Hepatocyte (in vitro differentiated cells): ENCODE results near the gene MIGA1. TPM values are rescaled to one million over a fixed set of nuclear protein-coding genes. Genes with fewer than 3 reads are reported as not detected.
"Not testable (repeated sequence)": the region's sequence is repeated elsewhere in the genome, so short reads cannot be mapped to it uniquely, and the experiment has no call there.

Experiments
- DNase-seq: peaks from one replicate; pipeline ENCODE4 v3.0.0-alpha.2; 2016; ENCODE audit warnings: low spot score
- H2AFZ ChIP-seq: fragments of 200-600 bp; sonication (generic); 2 replicates; pipeline ENCODE4 v1.6.0; 2016; ENCODE audit warnings: antibody characterized with exemption, mild to moderate bottlenecking
- H3K27ac ChIP-seq: fragments of 200-600 bp; sonication (generic); 2 replicates; pipeline ENCODE4 v1.5.1; 2016; ENCODE audit warnings: mild to moderate bottlenecking
- H3K27me3 ChIP-seq: fragments of 200-600 bp; sonication (generic); 2 replicates; pipeline ENCODE4 v1.6.1; 2016
- H3K36me3 ChIP-seq: fragments of 200-600 bp; sonication (generic); replicated peaks from 2 replicates; pipeline ENCODE4 v1.5.1; 2016; ENCODE audit warnings: low read depth; ENCODE audit not compliant: insufficient read depth
- H3K4me1 ChIP-seq: fragments of 200-600 bp; sonication (generic); 2 replicates; pipeline ENCODE4 v1.5.1; 2016; ENCODE audit warnings: mild to moderate bottlenecking, moderate library complexity; ENCODE audit not compliant: insufficient read depth
- H3K4me2 ChIP-seq: fragments of 200-600 bp; sonication (generic); 2 replicates; pipeline ENCODE4 v1.6.0; 2016
- H3K4me3 ChIP-seq: fragments of 200-600 bp; sonication (generic); 2 replicates; pipeline ENCODE4 v1.5.1; 2016; ENCODE audit warnings: mild to moderate bottlenecking
- H3K79me2 ChIP-seq: fragments of 200-600 bp; sonication (generic); 2 replicates; pipeline ENCODE4 v1.6.0; 2017; ENCODE audit warnings: mild to moderate bottlenecking
- H3K9me2 ChIP-seq: fragments of 200-600 bp; sonication (generic); replicated peaks from 2 replicates; pipeline ENCODE4 v1.6.0; 2017; ENCODE audit warnings: mild to moderate bottlenecking; ENCODE audit not compliant: insufficient read depth
- H3K9me3 ChIP-seq: fragments of 200-600 bp; sonication (generic); 2 replicates; pipeline ENCODE4 v1.5.1; 2016; ENCODE audit warnings: low read depth, mild to moderate bottlenecking
- H4K20me1 ChIP-seq: fragments of 200-600 bp; sonication (generic); 2 replicates; pipeline ENCODE4 v1.6.0; 2016; ENCODE audit warnings: mild to moderate bottlenecking; ENCODE audit not compliant: insufficient read depth, poor library complexity, severe bottlenecking
- CTCF ChIP-seq: fragments of 200-600 bp; sonication (generic); IDR thresholded peaks from 2 replicates; pipeline ENCODE4 v1.5.1; 2016; ENCODE audit warnings: antibody characterized with exemption, mild to moderate bottlenecking; ENCODE audit not compliant: poor library complexity
- EZH2 ChIP-seq: fragments of 200-600 bp; sonication (generic); IDR thresholded peaks from 2 replicates; pipeline ENCODE4 v1.6.1; 2016; ENCODE audit warnings: antibody characterized with exemption, mild to moderate bottlenecking, borderline replicate concordance
- EZH2phosphoT487 ChIP-seq: fragments of 200-600 bp; sonication (generic); IDR thresholded peaks from one replicate; pipeline ENCODE4 v1.6.1; 2018; ENCODE audit warnings: antibody characterized with exemption, mild to moderate bottlenecking, low read depth, moderate library complexity; ENCODE audit not compliant: unreplicated experiment, severe bottlenecking
- WGBS: methylation state at CpG from one replicate; pipeline ENCODE4 v1.1.6; 2016; ENCODE audit warnings: low lambda C conversion rate; ENCODE audit errors: missing lambda C conversion rate; 5-methylcytosine and 5-hydroxymethylcytosine counted together
- polyA plus RNA-seq: library from polyadenylated mRNA; unstranded; fragments of >200 nt; fragmentation: Nextera tagmentation; extraction: Ambion mirVana; gene quantifications from 2 replicates; pipeline ENCODE4 v1.2.1, GENCODE V29; 2016
- total RNA-seq: library from RNA; depleted of rRNA; stranded (reverse); fragments of >200 nt; gene quantifications from 2 replicates; pipeline ENCODE4 v1.2.3, GENCODE V29; 2014

The MIGA1 gene
- total and polyA plus RNA-seq, 2 experiments from 2014 or later, result 8.8 to 18.1 TPM

- TF ChIP-seq EZH2phosphoT487 (no peak), CTCF (no peak), EZH2 (no peak)
- Histone ChIP-seq H4K20me1 (no peaks in the 10 kb centered on the region), H3K4me1 (peaks cover 3% of the 10 kb centered on the region), H3K4me3 (no peak overlapping the region), H3K4me2 (no peak overlapping the region), H2AFZ (no peak overlapping the region), H3K9me3 (no peaks in the 10 kb centered on the region), H3K79me2 (no peaks in the 10 kb centered on the region), H3K36me3 (no peaks in the 10 kb centered on the region), H3K27me3 (no peaks in the 10 kb centered on the region), H3K27ac (no peak overlapping the region), H3K9me2 (no peaks in the 10 kb centered on the region)
- WGBS, result 100% methylated on average over 1 of the region's 1 CpG
- DNase-seq, result no peak
These were observed 45.2 kb downstream of the MIGA1 start for GRCh38 chr1:77824694-77825093.

DNA sequence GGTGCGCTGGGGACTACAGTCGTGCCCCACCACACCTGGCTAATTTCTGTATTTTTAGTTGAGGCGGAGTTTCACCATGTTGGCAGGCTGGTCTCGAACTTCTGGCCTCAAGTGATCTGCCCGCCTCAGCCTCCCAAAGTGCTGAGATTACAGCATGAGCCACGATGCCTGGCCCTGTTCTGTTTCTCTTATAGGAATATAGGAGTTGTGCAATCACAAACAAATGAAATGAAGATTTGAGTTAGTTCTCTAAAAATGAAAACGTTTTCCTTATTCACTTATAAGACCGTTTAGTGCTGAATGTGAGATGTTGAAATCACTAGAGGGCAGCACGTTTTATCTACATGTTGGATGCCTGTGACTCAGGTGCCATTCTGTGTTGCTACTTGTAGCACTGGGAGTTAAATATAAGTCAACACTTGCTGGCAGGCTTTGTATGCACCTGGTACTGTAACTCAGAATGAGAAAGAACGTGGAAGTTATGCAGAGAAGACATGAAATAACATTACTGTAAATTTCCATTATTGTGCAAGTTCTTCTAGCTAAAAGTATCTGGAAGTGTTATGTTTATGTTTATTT lies 45.8 kb downstream of the MIGA1 start:
- Histone ChIP-seq H3K27ac (no peak overlapping the region), H3K79me2 (no peaks in the 10 kb centered on the region), H3K27me3 (no peaks in the 10 kb centered on the region), H3K4me2 (no peak overlapping the region), H3K9me3 (no peaks in the 10 kb centered on the region), H3K4me1 (peaks cover 3% of the 10 kb centered on the region), H3K9me2 (no peaks in the 10 kb centered on the region), H2AFZ (no peak overlapping the region), H3K4me3 (no peak overlapping the region), H3K36me3 (no peaks in the 10 kb centered on the region), H4K20me1 (no peaks in the 10 kb centered on the region)
- 69% methylated on average over 10 of the region's 10 CpGs for WGBS
- peak; percentile 74 for DNase-seq
- TF ChIP-seq EZH2phosphoT487, result no peak
- no peak for TF ChIP-seq EZH2
- peak; percentile 48 for TF ChIP-seq CTCF

- not testable (repeated sequence) for H3K27me3 ChIP-seq, H4K20me1 ChIP-seq
- 98% methylated on average over 8 of the region's 8 CpGs for WGBS
These were observed 47.4 kb downstream of the MIGA1 start for GRCh38 chr1:77826851-77827250.

DNA sequence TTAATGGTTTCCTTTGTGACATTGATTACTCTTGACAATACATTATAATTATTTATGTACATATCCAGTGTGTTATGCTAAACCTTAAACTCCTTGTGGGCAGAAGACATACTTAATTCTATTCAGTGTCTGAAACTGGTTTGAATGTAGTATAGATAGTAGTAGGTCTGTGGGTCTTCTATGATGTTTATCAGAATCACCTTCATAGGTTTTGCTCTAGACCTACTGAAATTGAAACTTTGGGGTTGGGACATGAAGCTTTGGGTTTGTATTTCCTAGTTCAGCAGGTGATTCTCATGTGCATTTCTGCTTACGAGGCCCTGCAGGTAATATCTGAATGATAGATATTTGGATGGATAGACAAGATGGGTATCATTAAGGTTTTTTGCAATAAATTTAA lies 48.6 kb downstream of the MIGA1 start:
- no peaks in the 10 kb centered on the region for H3K9me3 ChIP-seq
- no peaks in the 10 kb centered on the region for H3K36me3 ChIP-seq
- H2AFZ ChIP-seq, result no peak overlapping the region
- H3K9me2 ChIP-seq, result no peaks in the 10 kb centered on the region
- H3K27me3 ChIP-seq, result no peaks in the 10 kb centered on the region
- TF ChIP-seq EZH2phosphoT487 (no peak), CTCF (no peak), EZH2 (no peak)
- no peaks in the 10 kb centered on the region for H4K20me1 ChIP-seq
- H3K4me1 ChIP-seq, result peaks cover 3% of the 10 kb centered on the region
- H3K4me2 ChIP-seq, result no peak overlapping the region
- WGBS, result 97% methylated on average over 1 of the region's 1 CpG
- no peak overlapping the region for H3K27ac ChIP-seq
- H3K79me2 ChIP-seq, result no peaks in the 10 kb centered on the region
- H3K4me3 ChIP-seq, result no peak overlapping the region
- no peak for DNase-seq

More at GRCh38 chr1:77826851-77827250, 47.4 kb downstream of the MIGA1 start:
- H2AFZ ChIP-seq, H3K4me3 ChIP-seq, H3K4me2 ChIP-seq, H3K9me2 ChIP-seq, H3K27ac ChIP-seq, H3K4me1 ChIP-seq, DNase-seq, H3K9me3 ChIP-seq, H3K79me2 ChIP-seq, H3K36me3 ChIP-seq: not testable (repeated sequence)
